Fibroblast of lung (primary cell): ENCODE data around the gene COL11A2.

Experiments used
- EZH2 ChIP-seq: IDR thresholded peaks from 2 replicates; pipeline ENCODE4 v1.5.1; 2012; ENCODE audit warnings: low read length, control low read depth, mild to moderate bottlenecking; ENCODE audit errors: missing control alignments
- TF ChIP-seq, protein P1 (sequence below), 2 donors: IDR thresholded peaks in 1 of 2; conservative IDR thresholded peaks in 1 of 2; 1 replicate in 1 of 2; 2 replicates in 1 of 2; pipeline ENCODE4 v1.5.1; 2011 to 2012; ENCODE audit warnings: low read length in 2 of 2, control low read depth in 1 of 2, inconsistent platforms in 1 of 2, low read depth in 1 of 2, mild to moderate bottlenecking in 1 of 2

DNA sequence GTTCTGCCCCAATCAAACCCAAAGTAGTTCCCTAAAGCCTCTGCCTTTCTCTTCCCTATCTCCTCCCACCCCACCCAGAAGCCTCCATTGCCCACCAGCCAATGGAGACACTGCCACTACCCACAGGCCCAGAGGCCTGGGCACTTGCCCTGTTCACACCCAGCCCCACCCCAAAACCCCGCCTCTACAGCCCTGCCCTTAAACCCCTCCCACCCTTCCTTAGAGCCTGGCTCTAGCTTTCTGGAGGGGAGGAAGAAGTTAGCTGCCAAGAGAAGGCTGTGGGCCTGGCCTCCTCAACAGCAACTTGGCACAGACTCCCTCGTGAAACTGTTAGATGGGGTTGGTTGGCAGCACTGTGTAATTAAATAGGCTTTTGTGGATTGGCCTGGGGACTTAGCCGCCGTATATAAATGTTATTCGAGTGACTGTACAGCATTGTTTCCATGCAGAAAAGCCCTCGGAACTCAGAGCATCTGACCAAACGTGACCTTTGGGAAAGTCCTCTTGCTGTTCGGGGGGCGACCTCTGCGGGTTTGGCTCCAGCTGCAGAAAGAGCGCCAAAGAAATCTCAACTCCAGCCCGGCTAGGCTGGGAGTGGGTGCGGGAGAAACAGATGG lies 31.4 kb downstream of the COL11A2 start:
- TF ChIP-seq EZH2 = no peak
- TF ChIP-seq, protein P1, sequence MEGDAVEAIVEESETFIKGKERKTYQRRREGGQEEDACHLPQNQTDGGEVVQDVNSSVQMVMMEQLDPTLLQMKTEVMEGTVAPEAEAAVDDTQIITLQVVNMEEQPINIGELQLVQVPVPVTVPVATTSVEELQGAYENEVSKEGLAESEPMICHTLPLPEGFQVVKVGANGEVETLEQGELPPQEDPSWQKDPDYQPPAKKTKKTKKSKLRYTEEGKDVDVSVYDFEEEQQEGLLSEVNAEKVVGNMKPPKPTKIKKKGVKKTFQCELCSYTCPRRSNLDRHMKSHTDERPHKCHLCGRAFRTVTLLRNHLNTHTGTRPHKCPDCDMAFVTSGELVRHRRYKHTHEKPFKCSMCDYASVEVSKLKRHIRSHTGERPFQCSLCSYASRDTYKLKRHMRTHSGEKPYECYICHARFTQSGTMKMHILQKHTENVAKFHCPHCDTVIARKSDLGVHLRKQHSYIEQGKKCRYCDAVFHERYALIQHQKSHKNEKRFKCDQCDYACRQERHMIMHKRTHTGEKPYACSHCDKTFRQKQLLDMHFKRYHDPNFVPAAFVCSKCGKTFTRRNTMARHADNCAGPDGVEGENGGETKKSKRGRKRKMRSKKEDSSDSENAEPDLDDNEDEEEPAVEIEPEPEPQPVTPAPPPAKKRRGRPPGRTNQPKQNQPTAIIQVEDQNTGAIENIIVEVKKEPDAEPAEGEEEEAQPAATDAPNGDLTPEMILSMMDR (conservative IDR thresholded peaks at IDR 0.05 in 1 of 2, IDR thresholded peaks at IDR 0.05 in 1 of 2; ENCODE audit: low read depth in 1 of 2, low read length in 2 of 2) = no peak
